Aorta (tissue), 5 donors: ENCODE measurements around the gene CSNK2B. TPM values are rescaled to one million over a fixed set of nuclear protein-coding genes. Genes with fewer than 3 reads are reported as not detected.

Source experiments
- ATAC-seq: fragments of 200-7000 bp; cut with Tn5 transposase; one replicate; pipeline ENCODE4 v1.9.1; 2022; ENCODE audit warnings: moderate library complexity; ENCODE audit not compliant: low FRiP score
- DNase-seq, 2 donors: peaks; one replicate each; pipeline ENCODE4 v3.0.0-alpha.2; 2020
- H3K27ac ChIP-seq, 2 donors: one replicate each; pipeline ENCODE4 v1.5.1; 2013; ENCODE audit warnings: low read length in 2 of 2, mild to moderate bottlenecking in 2 of 2, moderate library complexity in 2 of 2, control low read depth in 1 of 2, inconsistent platforms in 1 of 2, low read depth in 1 of 2
- H3K27me3 ChIP-seq, 2 donors: one replicate each; pipeline ENCODE4 v1.6.1; 2013; ENCODE audit warnings: control low read depth in 1 of 2, low read length in 1 of 2, mild to moderate bottlenecking in 1 of 2, moderate library complexity in 1 of 2; ENCODE audit not compliant: insufficient read depth in 2 of 2, control insufficient read depth in 1 of 2
- H3K36me3 ChIP-seq, 2 donors: one replicate each; pipeline ENCODE4 v1.6.1; 2013; ENCODE audit warnings: control low read depth in 1 of 2, low read length in 1 of 2, mild to moderate bottlenecking in 1 of 2; ENCODE audit not compliant: insufficient read depth in 2 of 2, control insufficient read depth in 1 of 2
- H3K4me1 ChIP-seq, 2 donors: one replicate each; pipeline ENCODE4 v1.6.1; 2013; ENCODE audit warnings: low read length in 2 of 2, control low read depth in 1 of 2, mild to moderate bottlenecking in 1 of 2, moderate library complexity in 1 of 2; ENCODE audit not compliant: insufficient read depth in 2 of 2, control insufficient read depth in 1 of 2
- H3K4me3 ChIP-seq, 2 donors: one replicate each; pipeline ENCODE4 v1.5.1; 2013; ENCODE audit warnings: low read length in 2 of 2, control low read depth in 1 of 2, mild to moderate bottlenecking in 1 of 2
- H3K9me3 ChIP-seq: one replicate; pipeline ENCODE4 v1.6.1; 2013; ENCODE audit warnings: mild to moderate bottlenecking, low read length; ENCODE audit not compliant: control insufficient read depth
- WGBS, 2 donors: extraction: QIAGEN DNeasy Blood & Tissue Kit; methylation state at CpG; one replicate each; pipeline ENCODE4 v1.1.7; 2013; 5-methylcytosine and 5-hydroxymethylcytosine counted together
- intact Hi-C, 2 donors: fragments of 100-400 bp; cut with DNase I; formaldehyde crosslinking; loops; one replicate each; pipeline versions ENCODE4 v1.14.2 to v1.15.0; 2022
- polyA plus RNA-seq, 2 donors: library from polyadenylated mRNA; stranded (reverse); fragments of 200-250 nt; gene quantifications; one replicate each; pipeline ENCODE4 v1.2.3, GENCODE V29; 2013
- total RNA-seq, 2 donors: library from RNA; stranded (reverse); fragmentation: NEBNext Ultra II Directional; extraction: Animal tissue kit (Norgen Biotek cat#: 25700); gene quantifications; one replicate each; pipeline ENCODE4 v1.2.1, GENCODE V29; 2021
- donor health status: healthy with polysubstance abuse.
- donor health status: Bipolar disorder and iron deficiency.
- donor health status: DM: no; HTN: no; CAD: no.
- donor health status: DM: no; HTN: no; CAD: no.
- donor health status: DM: yes; HTN: yes; CAD: no.

The CSNK2B gene
- total and polyA plus RNA-seq, 4 donors = 100 to 191 (median 114) TPM

DNA sequence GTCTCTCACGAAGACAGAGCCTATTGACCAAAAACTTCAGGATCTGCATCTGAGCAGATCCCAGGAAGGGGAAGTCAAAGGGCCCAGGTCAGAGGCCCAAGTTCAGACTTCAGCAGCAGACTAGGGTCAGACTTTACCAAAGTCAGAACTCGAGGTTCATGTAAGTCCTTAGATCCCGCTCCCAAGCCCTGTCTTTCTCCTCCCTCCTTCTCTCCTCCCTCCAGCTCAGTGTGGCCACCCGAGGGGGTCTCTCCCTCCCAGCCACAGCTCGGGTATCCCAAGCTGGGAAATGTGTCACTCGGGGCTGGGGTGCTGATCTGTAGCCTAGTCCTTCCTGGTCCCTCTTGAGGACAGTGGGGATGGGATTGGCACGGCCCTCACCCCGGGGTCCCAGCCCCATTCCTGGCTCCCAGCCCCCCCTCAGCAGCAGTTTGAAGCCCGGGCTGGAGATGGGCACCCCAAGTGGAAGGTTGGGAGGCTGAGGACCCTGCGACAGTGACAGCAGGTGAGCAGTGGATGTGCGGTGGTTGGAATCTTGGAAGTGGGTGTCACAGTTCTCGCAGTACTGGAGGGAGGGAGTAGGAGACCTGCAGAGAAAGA, 3.7 kb upstream of the CSNK2B start:
- DNase-seq (no peak), ATAC-seq (no peak)
- Histone ChIP-seq H3K9me3 (no peaks in the 10 kb centered on the region), H3K4me1 (no peaks in the 10 kb centered on the region), H3K4me3 (no peak overlapping the region), H3K27me3 (no peaks in the 10 kb centered on the region), H3K27ac (no peak overlapping the region), H3K36me3 (peaks cover 0 to under 1% of the 10 kb centered on the region in 2 donors)
- WGBS, 2 donors = 85 to 88% methylated on average over 12 of the region's 12 CpGs
- intact Hi-C loops = loop anchor here in 1 of 2 donors (5.0 kb wide), 1 partner anchor 40 kb away; the partner anchor contains the start of gene PRRC2A

DNA sequence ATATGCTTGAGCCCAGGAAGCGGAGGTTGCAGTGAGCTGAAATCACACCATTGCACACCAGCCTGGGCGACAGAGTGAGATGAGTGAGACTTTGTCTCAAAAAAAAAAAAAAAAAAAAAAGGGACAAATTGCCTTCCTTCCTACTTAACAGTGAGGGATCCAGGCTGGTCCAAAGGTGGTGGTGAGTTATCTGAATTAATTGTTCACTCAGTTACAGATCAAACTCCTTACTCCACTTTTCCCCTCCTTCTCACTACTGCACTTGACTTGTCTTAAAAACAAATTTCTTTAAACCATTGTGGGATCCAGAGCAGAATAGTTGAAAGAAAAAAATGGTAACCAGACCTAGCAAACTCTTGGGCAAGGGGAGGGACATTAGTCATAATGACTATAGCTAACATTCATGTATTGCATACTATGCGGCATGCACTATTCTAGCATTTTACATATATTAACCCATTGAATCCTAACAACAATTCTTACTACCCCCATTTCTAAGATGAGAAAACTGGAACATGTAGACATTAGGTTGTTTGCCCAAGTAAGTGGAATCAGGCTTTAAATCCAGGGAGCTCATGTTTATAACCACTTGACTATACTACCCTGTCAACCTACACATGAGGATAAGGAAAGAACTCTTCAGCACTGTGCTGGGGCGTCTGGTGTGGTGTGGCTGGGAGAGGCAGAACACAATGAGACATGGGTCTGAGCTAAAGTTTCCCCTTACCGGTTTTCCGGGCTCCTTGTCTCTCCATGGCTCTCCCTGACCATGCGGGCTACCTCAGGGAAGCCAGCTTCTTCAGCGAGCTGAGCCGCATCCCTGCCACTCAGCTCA, 2.5 kb upstream of the CSNK2B start:
- no peak for DNase-seq
- peak overlapping the region in 1 of 2 donors; percentile 86 for H3K27ac ChIP-seq
- H3K4me1 ChIP-seq = no peaks in the 10 kb centered on the region
- intact Hi-C loops = loop anchor here in 1 of 2 donors (5.0 kb wide), 1 partner anchor 41 kb away; the partner anchor contains the start of gene PRRC2A
- no peaks in the 10 kb centered on the region for H3K27me3 ChIP-seq
- ATAC-seq = no peak
- no peaks in the 10 kb centered on the region for H3K9me3 ChIP-seq
- peaks cover 0 to 2% of the 10 kb centered on the region in 2 donors for H3K36me3 ChIP-seq
- peak overlapping the region; percentile 23 to 46 for H3K4me3 ChIP-seq
- 46 to 56% methylated on average over 9 of the region's 9 CpGs for WGBS, 2 donors

DNA sequence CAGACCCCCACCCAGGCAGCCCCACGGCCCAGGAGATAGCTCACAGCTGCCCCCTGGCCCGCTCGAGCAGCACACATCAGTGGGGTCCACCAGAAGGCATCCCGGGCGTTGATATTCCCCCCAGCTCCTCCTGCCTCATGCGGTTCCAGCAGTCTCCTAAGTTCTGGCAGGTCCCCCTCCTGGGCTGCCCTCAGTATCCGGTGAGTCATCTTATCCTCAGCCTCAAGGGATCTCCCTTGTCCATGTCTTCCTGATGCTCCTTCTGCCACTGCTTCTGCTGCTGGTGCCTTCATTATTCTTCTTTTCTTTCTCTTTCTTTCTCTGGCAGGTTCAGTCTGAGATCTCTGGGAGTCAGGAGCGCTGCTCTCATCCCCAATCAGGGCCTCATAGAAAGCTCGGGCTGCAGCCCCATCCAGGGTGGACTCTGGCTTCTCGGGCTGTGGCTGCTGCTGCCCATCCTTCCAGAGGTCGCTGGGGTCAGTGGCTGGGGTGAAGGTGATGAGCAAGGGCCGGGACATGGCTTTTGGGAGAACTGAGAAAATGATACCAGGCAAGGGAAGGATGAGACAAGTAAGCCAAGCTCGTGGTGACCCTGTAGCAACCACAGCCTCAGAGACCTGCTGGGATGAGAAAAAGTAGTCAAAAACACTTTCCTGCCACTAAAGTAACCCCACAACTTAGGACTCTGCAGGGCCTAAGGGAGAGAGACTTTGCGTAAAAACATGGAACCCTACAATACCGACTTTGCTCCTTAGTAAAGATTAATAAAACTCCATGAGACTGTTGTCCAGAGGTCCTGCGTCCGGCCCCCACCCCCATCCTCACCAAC, 1.7 kb upstream of the CSNK2B start:
- DNase-seq (peak; percentile 71 to 83), ATAC-seq (peak; percentile 30)
- Histone ChIP-seq H3K4me3 (peak overlapping the region; percentile 46 to 49), H3K9me3 (no peaks in the 10 kb centered on the region), H3K27ac (peak overlapping the region; percentile 28 to 86), H3K4me1 (no peaks in the 10 kb centered on the region), H3K36me3 (peaks cover 0 to 6% of the 10 kb centered on the region in 2 donors), H3K27me3 (no peaks in the 10 kb centered on the region)
- intact Hi-C loops = loop anchor here in 1 of 2 donors (1.0 to 5.0 kb wide), 2 partner anchors 12 to 42 kb away; partner anchors contain the start of genes BAG6 and PRRC2A
- 8 to 9% methylated on average over 17 of the region's 17 CpGs for WGBS, 2 donors

DNA sequence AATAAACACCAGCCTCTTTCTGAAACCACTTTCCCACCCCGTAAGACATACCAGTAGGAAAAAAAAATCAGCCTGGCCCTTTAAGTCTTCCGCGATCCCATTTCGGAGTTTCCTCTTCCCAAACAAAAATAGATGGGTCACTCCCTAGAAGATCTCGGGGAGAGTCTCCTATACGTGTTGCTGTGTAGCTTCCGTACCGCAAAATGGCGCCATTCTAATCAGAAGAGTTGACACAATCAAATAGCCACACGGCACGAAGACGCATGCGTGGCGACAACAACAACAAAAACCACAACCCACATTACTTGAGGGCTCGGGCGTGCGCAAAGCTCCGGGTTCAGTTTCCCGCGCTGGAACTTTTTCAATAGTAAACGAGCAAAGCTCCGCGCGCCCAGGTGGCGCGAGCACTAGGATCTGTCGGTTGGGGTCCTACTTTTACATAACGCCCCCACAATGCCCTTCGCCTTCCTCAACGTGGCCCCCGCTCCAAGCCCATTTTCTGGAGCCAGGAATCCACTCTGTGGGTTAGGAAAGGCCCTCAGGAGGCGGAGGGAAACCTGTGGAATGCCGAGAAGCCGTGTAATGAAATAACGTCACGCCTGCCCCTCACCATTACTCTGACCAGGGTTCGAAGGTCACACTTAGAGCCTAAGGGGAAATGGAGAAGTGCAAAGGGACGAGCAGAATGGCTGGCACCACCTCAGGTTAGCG, 935 bp upstream of the CSNK2B start, which contains the start of gene GPANK1:
TSS of gene GPANK1 (minus strand) at position 208 of the 711 bp plus-strand sequence. CDS start 519 bp downstream, outside the sequence.
- Histone ChIP-seq H3K36me3 (peaks cover 0 to 11% of the 10 kb centered on the region in 2 donors), H3K4me1 (no peaks in the 10 kb centered on the region), H3K27me3 (no peaks in the 10 kb centered on the region), H3K4me3 (peak within 1 kb of the TSS; percentile 46 to 49), H3K27ac (peak within 1 kb of the TSS; percentile 49 to 86), H3K9me3 (no peaks in the 10 kb centered on the region)
- intact Hi-C loops = loop anchor here in 1 of 2 donors (1.0 to 5.0 kb wide), 3 partner anchors 13 to 127 kb away; partner anchors contain the start of genes BAG6 and PRRC2A
- DNase-seq (peak; percentile 94 to 95), ATAC-seq (peak; percentile 87)
- WGBS, 2 donors = 0% methylated on average over 39 of the region's 39 CpGs

DNA sequence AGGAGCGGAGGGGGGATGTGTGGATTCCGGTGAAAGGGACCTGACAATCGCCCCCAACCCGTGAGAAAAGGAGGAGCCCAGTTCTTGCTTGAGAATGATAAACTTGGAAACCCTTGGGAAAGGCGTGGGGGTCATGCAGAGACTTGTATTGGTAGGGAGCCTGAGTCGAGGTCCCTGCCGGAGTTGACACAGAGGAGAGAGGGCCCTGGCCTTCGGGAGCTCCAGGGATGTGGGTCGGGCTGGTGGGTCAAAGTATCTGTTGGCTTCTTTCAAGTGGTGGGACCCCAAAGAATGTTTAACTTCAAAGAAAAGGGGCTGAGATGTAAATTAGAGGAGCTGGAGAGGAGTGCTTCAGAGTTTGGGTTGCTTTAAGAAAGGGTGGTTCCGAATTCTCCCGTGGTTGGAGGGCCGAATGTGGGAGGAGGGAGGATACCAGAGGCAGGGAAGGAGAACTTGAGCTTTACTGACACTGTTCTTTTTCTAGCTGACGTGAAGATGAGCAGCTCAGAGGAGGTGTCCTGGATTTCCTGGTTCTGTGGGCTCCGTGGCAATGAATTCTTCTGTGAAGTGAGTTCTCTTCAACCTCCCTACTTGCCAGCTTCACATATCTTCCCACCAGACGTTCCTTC, 571 bp downstream of the CSNK2B start:
- Histone ChIP-seq H3K9me3 (no peaks in the 10 kb centered on the region), H3K36me3 (peaks cover 0 to 11% of the 10 kb centered on the region in 2 donors), H3K4me1 (no peaks in the 10 kb centered on the region), H3K27me3 (no peaks in the 10 kb centered on the region), H3K27ac (peak overlapping the region in 1 of 2 donors; percentile 43), H3K4me3 (peak overlapping the region; percentile 55 to 77)
- 5 to 6% methylated on average over 15 of the region's 15 CpGs for WGBS, 2 donors
- DNase-seq = no peak
- no peak for ATAC-seq
- intact Hi-C loops = loop anchor here in 1 of 2 donors (5.0 kb wide), 1 partner anchor 126 kb away; no protein-coding TSS in a partner anchor

DNA sequence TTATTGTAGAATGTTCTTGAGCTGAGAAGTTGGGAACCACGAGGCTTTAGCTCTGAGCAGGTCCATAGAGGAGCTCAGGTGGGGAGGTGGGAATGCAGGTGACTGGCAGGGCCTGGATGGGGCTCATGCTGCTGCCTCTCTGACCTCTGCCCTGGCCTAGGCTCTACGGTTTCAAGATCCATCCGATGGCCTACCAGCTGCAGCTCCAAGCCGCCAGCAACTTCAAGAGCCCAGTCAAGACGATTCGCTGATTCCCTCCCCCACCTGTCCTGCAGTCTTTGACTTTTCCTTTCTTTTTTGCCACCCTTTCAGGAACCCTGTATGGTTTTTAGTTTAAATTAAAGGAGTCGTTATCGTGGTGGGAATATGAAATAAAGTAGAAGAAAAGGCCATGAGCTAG, 3.8 kb downstream of the CSNK2B start, which contains the start of gene LY6G5B:
TSS of gene LY6G5B (plus strand) at position 301 of the 400 bp plus-strand sequence. CDS start 975 bp downstream, outside the sequence.
- DNase-seq (no peak), ATAC-seq (no peak)
- intact Hi-C loops = loop anchor here in 1 of 2 donors (5.0 kb wide), 1 partner anchor 123 kb away; no protein-coding TSS in a partner anchor
- no peak within 1 kb of the TSS for H3K27ac ChIP-seq
- H3K4me3 ChIP-seq = no peak within 1 kb of the TSS
- no peaks in the 10 kb centered on the region for H3K27me3 ChIP-seq
- H3K4me1 ChIP-seq = no peaks in the 10 kb centered on the region
- peaks cover 0 to 12% of the 10 kb centered on the region in 2 donors for H3K36me3 ChIP-seq
- H3K9me3 ChIP-seq = no peaks in the 10 kb centered on the region
- 81 to 86% methylated on average over 8 of the region's 8 CpGs for WGBS, 2 donors

DNA sequence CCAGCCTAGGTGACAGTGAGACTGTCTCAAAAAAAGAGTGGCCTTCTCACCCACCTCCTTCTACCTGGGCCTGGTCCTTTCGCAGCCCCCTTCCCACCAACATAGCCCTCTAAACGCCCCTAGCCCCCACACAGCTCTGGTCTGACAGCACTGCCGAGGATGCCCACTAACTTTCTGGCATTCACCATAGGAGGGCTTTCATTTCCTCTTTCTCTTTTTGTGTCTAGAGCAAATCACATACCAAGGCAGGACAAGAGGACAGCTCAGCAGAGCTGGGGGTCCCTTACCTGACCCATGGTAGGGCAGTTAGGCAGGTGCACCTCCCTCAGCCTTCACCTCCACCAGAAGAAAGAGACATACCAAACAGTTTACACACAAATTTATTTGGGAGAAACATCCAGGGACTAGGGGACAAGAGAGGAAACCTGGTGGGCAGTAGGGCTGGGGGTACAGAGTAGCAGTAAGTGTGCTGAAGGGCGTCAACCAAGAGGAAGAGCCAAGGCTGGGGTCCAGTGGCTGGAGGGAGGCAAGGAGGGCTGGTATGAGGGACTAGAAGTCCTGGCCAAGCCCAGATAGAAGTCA, 10.5 kb downstream of the CSNK2B start:
- intact Hi-C loops = no loop called here
- DNase-seq (no peak), ATAC-seq (no peak)
- H3K9me3 ChIP-seq = no peaks in the 10 kb centered on the region
- H3K4me3 ChIP-seq = no peak overlapping the region
- H3K36me3 ChIP-seq = peaks cover 0 to 1% of the 10 kb centered on the region in 2 donors
- H3K4me1 ChIP-seq = no peaks in the 10 kb centered on the region
- H3K27ac ChIP-seq = no peak overlapping the region
- 72 to 79% methylated on average over 4 of the region's 4 CpGs for WGBS, 2 donors
- H3K27me3 ChIP-seq = no peaks in the 10 kb centered on the region
